Epithelial cell of esophagus (primary cell): ENCODE results near the gene VWDE.

Experiments used
- DNase-seq: peaks from one replicate; pipeline ENCODE4 v3.0.0; 2010; ENCODE audit warnings: low read depth
- H3K4me3 ChIP-seq: 2 replicates; pipeline ENCODE4 v1.5.1; 2011; ENCODE audit warnings: mild to moderate bottlenecking, low read length, control low read depth
- TF ChIP-seq, protein P1 (sequence below): IDR thresholded peaks from 2 replicates; pipeline ENCODE4 v1.5.1; 2011; ENCODE audit warnings: low read depth, mild to moderate bottlenecking, low read length, control low read depth, inconsistent platforms; ENCODE audit not compliant: insufficient read depth; ENCODE audit errors: missing control alignments

The VWDE gene

DNA sequence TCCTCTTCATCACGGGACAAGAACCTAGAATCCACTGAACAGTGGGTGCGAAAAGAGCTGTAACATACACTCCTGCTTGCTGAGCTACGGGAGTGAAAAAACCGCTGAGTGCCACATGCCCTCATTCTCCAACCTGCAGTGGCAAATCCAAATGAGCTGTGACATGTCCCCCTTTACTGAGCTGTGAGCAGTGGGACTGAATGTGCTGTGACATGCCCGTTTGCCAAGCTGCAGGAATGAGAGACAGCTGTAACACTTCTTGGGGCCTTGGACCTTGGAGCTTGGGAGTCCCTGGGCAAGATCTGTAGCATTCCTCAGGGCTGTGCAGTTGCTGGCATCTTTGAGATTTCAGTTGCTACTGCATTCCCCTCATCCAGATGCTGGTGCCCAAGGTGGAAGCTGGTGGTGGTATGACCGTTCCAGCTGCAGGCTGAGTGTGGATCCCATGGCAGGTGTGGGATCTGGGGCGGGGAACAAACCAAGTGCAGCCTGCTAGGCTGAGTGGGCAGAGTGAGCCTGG lies 107.6 kb downstream of the VWDE start:
- no peak overlapping the region for H3K4me3 ChIP-seq
- peak; percentile 52 for DNase-seq
- TF ChIP-seq, protein P1, sequence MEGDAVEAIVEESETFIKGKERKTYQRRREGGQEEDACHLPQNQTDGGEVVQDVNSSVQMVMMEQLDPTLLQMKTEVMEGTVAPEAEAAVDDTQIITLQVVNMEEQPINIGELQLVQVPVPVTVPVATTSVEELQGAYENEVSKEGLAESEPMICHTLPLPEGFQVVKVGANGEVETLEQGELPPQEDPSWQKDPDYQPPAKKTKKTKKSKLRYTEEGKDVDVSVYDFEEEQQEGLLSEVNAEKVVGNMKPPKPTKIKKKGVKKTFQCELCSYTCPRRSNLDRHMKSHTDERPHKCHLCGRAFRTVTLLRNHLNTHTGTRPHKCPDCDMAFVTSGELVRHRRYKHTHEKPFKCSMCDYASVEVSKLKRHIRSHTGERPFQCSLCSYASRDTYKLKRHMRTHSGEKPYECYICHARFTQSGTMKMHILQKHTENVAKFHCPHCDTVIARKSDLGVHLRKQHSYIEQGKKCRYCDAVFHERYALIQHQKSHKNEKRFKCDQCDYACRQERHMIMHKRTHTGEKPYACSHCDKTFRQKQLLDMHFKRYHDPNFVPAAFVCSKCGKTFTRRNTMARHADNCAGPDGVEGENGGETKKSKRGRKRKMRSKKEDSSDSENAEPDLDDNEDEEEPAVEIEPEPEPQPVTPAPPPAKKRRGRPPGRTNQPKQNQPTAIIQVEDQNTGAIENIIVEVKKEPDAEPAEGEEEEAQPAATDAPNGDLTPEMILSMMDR = no peak

DNA sequence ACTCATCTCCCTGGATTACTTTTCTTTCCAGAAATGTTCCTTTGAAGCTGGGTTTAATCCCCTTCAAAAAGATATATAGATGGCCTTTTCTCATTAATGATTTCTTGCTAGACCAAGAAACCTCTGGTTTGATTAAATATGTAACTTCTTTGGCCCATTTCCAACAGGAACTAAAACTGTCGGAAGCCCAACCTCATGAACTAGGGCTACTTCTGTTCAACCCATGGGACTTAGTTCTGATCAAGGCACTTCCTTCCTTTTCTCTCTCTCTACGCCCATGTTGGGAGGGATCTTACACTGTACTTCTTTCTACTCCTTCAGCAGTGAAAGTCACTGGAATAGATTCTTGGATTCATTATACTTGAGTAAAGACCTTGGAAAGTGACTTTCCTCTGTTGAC lies 109.0 kb downstream of the VWDE start:
- no peak for DNase-seq
- TF ChIP-seq, protein P1 = no peak
- no peak overlapping the region for H3K4me3 ChIP-seq

DNA sequence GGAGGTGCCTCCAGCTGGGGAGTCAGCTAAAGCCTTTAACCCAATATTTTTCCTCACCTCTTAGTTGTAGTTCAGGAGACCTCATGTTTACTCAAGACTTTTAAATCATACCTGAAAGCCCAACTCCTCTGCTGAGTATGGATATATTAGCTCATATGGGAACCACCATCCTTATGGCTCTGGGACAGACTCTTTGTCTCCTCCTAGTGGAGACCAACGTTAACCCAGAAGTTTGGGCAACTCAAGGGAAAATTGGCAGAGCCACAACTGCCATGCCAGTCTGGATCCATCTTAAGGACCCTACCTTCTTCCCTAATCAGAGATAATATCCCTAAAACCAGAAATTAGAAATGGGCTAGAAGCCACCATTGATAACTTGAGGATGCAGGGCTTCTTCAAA lies 111.8 kb downstream of the VWDE start:
- peak; percentile 8 for DNase-seq
- no peak overlapping the region for H3K4me3 ChIP-seq
- TF ChIP-seq, protein P1 = peak; percentile 24

DNA sequence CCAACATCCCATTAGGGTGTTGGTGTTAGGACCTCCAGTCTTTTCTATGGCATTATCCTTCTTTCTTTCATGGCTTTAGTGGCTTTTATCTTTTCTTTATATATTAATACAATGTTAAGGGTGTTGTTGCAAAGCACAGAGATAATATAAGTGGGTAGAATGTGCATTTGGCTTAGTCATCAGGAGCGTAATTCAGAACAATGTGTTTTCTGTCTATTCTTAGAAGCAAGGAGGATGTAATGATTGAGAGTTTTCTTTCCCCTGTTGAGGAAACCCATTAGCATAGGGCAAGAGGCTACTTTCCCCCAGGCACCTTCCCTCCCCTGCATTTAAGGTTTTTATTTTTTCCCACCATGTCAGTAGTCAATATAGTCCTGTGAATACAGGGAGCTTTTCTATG lies 112.9 kb downstream of the VWDE start:
- TF ChIP-seq, protein P1 = no peak
- no peak for DNase-seq
- no peak overlapping the region for H3K4me3 ChIP-seq

DNA sequence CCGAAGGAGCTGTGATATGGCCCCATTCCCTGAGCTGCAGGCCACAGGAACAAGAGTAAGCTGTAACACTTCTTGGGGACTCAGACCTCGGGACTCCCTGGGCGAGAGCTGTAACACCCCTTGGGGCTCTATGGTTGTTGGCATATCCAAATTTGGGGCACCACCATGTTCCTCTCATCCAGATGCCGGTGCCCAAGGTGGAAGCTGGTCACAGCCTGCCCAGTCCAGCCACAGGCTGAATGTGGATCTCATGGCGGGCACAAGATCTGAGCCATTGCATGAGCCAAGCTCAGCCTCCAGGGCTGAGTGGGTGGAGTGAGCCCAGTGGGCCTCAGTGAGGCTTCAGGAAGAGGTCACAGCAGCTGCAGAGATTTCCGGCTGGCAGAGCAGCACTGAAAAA lies 113.7 kb downstream of the VWDE start:
- TF ChIP-seq, protein P1 = no peak
- no peak for DNase-seq
- H3K4me3 ChIP-seq = no peak overlapping the region

DNA sequence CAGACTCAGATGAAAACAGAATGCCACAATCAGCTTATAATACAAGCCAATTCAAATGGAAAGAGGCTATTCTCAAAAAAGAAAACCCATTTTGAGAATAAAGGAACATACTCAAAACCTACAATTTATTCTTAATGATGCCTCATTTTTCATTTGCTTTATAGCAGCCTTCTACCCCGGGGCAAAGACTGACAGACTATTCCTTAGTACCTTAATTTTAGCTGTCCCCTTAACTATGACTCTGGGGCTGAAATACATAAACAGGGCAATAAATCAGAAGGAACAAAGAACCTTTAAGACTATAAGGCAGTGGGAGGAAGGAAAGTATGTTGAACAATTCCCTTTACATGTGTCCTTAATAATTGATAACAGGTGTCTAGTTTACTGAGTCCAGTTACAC lies 115.8 kb downstream of the VWDE start:
- no peak for DNase-seq
- H3K4me3 ChIP-seq = no peak overlapping the region
- TF ChIP-seq, protein P1 = no peak

DNA sequence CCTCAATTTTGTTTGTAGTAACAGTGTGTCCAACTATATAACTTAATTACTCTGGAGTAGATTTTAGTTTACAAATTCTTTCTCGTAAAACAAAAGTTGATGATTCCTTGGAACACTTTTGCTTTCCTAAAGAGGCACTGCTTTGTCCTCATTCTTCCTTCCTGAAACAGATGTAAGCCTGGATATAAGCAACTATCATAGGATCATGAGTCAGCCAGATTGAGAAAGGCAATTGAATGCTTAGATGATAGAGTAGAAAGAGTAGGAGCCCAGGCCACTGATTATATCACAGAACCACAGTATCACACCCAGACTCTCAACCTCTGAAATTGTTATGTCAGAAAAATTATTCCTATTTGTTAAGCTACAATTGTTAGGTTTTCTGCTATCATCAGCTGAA lies 122.6 kb downstream of the VWDE start:
- DNase-seq = peak; percentile 67
- TF ChIP-seq, protein P1 = no peak
- H3K4me3 ChIP-seq = no peak overlapping the region
